ENCODE measurements around the gene EEF1AKMT3.

EEF1AKMT3 gene

DNA sequence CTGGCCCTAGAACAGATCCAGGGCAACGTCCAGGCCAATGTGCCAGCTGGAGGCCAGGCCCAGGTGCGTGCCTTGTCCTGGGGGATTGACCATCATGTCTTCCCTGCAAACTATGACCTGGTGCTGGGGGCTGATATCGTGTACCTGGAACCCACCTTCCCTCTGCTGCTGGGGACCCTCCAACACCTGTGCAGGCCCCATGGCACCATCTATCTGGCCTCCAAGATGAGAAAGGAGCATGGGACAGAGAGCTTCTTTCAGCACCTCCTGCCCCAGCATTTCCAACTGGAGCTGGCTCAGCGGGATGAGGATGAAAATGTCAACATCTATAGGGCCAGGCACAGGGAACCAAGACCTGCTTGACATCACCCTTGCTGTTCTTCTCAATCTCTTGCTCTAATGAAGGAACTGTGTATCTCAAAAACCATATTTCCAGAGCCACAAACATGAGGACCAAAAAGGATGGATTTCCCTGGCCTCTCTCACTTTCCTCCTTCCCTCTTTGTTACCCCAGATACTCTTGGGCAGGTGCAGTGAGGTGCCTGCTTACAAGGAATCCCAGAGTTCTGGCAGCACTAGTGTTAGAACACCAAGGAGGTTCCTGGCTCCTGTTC lies 8.0 kb downstream of the EEF1AKMT3 start:
- DNase-seq (ENCODE audit: extremely low read depth, insufficient read length): no peak
- Histone ChIP-seq H3K4me3 (replicated peaks; ENCODE audit: low read depth, low read length) (no peak overlapping the region), H3K27me3 (replicated peaks; ENCODE audit: control insufficient read depth, insufficient read depth, low read length) (no peaks in the 10 kb centered on the region), H3K36me3 (ENCODE audit: control insufficient read depth, insufficient read depth, low read length) (no peaks in the 10 kb centered on the region; the same call in 1 of the 2 replicates)
- no peak for TF ChIP-seq CTCF (IDR thresholded peaks at IDR 0.05; ENCODE audit: insufficient read depth, low read length, poor library complexity, severe bottlenecking)

DNA sequence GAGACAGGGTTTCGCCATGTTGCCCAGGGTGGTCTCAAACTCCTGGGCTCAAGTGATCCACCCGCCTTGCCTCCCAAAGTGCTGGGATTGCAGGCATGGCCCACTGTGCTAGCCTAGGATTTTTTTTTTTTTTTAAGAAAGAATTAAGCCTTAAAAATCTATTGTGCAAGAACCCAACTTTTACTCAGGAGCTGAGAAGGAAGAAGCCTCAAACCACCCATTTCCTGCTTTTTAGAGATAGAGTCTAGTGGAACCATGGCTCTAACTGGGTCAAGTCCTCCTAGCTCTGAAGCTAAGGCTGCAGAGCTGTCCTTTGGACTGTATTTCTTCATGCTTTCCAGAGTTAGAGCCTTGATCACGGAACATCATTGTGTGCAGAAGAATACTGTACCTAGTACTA lies 8.8 kb downstream of the EEF1AKMT3 start:
- Histone ChIP-seq H3K36me3 (ENCODE audit: control insufficient read depth, insufficient read depth, low read length) (peaks cover 2% of the 10 kb centered on the region; the same call in 1 of the 2 replicates), H3K27me3 (replicated peaks; ENCODE audit: control insufficient read depth, insufficient read depth, low read length) (no peaks in the 10 kb centered on the region), H3K4me3 (replicated peaks; ENCODE audit: low read depth, low read length) (no peak overlapping the region)
- no peak for DNase-seq (ENCODE audit: extremely low read depth, insufficient read length)
- TF ChIP-seq CTCF (IDR thresholded peaks at IDR 0.05; ENCODE audit: insufficient read depth, low read length, poor library complexity, severe bottlenecking): no peak

DNA sequence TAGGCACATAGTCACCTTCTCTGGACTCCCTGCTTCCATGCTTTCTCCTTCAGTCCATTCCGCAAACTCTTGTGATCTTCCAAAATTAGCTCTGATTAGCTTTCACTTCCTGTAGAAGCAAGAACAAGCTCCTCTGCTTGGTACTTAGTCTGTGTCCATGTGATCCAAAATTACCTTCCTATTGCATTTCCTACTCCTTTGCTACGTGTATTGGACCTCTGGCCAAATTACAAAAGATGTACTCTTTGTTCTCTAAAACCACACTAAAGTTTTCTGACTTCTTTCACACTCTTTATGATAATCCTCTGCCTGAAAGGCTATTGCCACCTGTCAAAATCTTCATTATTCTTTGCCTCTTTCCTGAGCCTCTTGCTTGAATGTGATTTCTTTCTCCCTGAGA lies 9.4 kb downstream of the EEF1AKMT3 start:
- no peaks in the 10 kb centered on the region for H3K27me3 ChIP-seq (replicated peaks; ENCODE audit: control insufficient read depth, insufficient read depth, low read length)
- no peak for DNase-seq (ENCODE audit: extremely low read depth, insufficient read length)
- no peak overlapping the region for H3K4me3 ChIP-seq (replicated peaks; ENCODE audit: low read depth, low read length)
- H3K36me3 ChIP-seq (ENCODE audit: control insufficient read depth, insufficient read depth, low read length): peaks cover 2% of the 10 kb centered on the region; the same call in 1 of the 2 replicates
- no peak for TF ChIP-seq CTCF (IDR thresholded peaks at IDR 0.05; ENCODE audit: insufficient read depth, low read length, poor library complexity, severe bottlenecking)

- H3K36me3 ChIP-seq (ENCODE audit: control insufficient read depth, insufficient read depth, low read length): peaks cover 4% of the 10 kb centered on the region; the same call in 1 of the 2 replicates
- DNase-seq (ENCODE audit: extremely low read depth, insufficient read length): no peak
- TF ChIP-seq CTCF (IDR thresholded peaks at IDR 0.05; ENCODE audit: insufficient read depth, low read length, poor library complexity, severe bottlenecking): no peak
- H3K27me3 ChIP-seq (replicated peaks; ENCODE audit: control insufficient read depth, insufficient read depth, low read length): no peaks in the 10 kb centered on the region
- no peak overlapping the region for H3K4me3 ChIP-seq (replicated peaks; ENCODE audit: low read depth, low read length)
Measured at GRCh38 chr12:57782243-57782607, 9.8 kb downstream of the EEF1AKMT3 start.

DNA sequence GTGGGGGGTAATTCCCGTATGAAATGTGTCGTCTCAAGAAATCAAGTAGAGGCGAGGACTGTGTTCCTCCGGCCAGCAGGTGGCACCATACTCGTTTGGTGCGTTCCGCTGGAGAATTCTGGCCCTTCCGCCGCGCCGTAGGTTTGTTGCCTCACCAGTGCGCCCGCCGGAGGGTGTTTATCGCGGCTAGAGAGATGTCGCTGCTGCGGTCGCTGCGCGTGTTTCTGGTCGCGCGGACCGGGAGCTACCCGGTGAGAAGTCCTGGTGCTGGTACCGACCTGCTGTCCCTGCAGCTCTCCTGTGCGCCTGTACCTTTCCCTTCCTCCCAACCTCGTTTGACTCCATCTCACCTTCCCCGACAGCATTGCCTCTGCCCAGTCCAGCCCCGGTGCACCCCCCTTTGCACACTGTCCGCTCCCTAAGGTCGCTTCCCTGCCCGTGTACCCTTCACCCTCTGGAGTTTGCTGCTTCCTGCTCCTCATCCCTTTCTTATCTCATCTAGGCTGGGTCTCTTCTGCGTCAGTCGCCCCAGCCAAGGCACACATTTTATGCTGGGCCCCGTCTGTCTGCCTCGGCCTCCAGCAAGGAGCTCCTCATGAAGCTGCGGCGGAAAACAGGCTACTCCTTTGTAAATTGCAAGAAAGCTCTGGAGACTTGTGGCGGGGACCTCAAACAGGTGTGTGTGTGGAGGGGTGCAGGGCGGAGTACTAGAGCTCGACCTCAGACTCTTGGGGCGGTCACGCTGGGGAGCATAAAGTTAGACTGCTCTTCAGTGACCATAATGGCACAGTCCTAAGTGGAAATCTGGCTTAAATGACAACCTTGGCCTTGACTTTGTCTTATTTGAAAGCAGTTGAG lies 10.4 kb downstream of the EEF1AKMT3 start, which contains the start of gene TSFM:
TSS of gene TSFM (plus strand) at position 180 of the 858 bp plus-strand sequence. CDS start at position 195, 15 bp downstream.
- Histone ChIP-seq H3K4me3 (replicated peaks; ENCODE audit: low read depth, low read length) (peak within 1 kb of the TSS; percentile 89), H3K27me3 (replicated peaks; ENCODE audit: control insufficient read depth, insufficient read depth, low read length) (no peaks in the 10 kb centered on the region), H3K36me3 (ENCODE audit: control insufficient read depth, insufficient read depth, low read length) (peaks cover 4% of the 10 kb centered on the region)
- peak; percentile 88 for DNase-seq (ENCODE audit: extremely low read depth, insufficient read length)
- peak; percentile 93 for TF ChIP-seq CTCF (IDR thresholded peaks at IDR 0.05; ENCODE audit: insufficient read depth, low read length, poor library complexity, severe bottlenecking)
